Measurements from ENCODE around the gene TMEM107. TPM values are rescaled to one million over a fixed set of nuclear protein-coding genes. Genes with fewer than 3 reads are reported as not detected.

TMEM107 gene
- total and polyA plus RNA-seq, 9 donors = 6.1 to 17.7 (median 7.2) TPM

GRCh38 chr17:8155231-8155995 is 20.8 kb downstream of the TMEM107 start:
- peaks cover 62% of the 10 kb centered on the region for H3K4me1 ChIP-seq (ENCODE audit: control insufficient read depth, insufficient read depth, low read length)
- 13% methylated on average over 14 of the region's 14 CpGs for WGBS (ENCODE audit: insufficient coverage)
- peaks cover 18% of the 10 kb centered on the region for H3K36me3 ChIP-seq (ENCODE audit: control insufficient read depth, insufficient read depth, low read length)
- H3K9me3 ChIP-seq (replicated peaks; ENCODE audit: control insufficient read depth, low read depth, low read length) = no peaks in the 10 kb centered on the region
- DNase-seq = peak; percentile 58
- H3K27me3 ChIP-seq (ENCODE audit: control insufficient read depth, insufficient read depth, low read length) = no peaks in the 10 kb centered on the region
- H3K4me3 ChIP-seq (ENCODE audit: low read length) = peak overlapping the region; percentile 88
- peak overlapping the region; percentile 98 for H3K27ac ChIP-seq (ENCODE audit: low read length)

GRCh38 chr17:8154608-8155155 is 21.5 kb downstream of the TMEM107 start:
- H3K27ac ChIP-seq (ENCODE audit: low read length) = peak overlapping the region; percentile 98
- H3K36me3 ChIP-seq (ENCODE audit: control insufficient read depth, insufficient read depth, low read length) = peaks cover 18% of the 10 kb centered on the region
- no peaks in the 10 kb centered on the region for H3K9me3 ChIP-seq (replicated peaks; ENCODE audit: control insufficient read depth, low read depth, low read length)
- peaks cover 70% of the 10 kb centered on the region for H3K4me1 ChIP-seq (ENCODE audit: control insufficient read depth, insufficient read depth, low read length)
- WGBS (ENCODE audit: insufficient coverage) = 18% methylated on average over 4 of the region's 11 CpGs
- peak; percentile 86 for DNase-seq
- peak overlapping the region; percentile 88 for H3K4me3 ChIP-seq (ENCODE audit: low read length)
- no peaks in the 10 kb centered on the region for H3K27me3 ChIP-seq (ENCODE audit: control insufficient read depth, insufficient read depth, low read length)

DNA sequence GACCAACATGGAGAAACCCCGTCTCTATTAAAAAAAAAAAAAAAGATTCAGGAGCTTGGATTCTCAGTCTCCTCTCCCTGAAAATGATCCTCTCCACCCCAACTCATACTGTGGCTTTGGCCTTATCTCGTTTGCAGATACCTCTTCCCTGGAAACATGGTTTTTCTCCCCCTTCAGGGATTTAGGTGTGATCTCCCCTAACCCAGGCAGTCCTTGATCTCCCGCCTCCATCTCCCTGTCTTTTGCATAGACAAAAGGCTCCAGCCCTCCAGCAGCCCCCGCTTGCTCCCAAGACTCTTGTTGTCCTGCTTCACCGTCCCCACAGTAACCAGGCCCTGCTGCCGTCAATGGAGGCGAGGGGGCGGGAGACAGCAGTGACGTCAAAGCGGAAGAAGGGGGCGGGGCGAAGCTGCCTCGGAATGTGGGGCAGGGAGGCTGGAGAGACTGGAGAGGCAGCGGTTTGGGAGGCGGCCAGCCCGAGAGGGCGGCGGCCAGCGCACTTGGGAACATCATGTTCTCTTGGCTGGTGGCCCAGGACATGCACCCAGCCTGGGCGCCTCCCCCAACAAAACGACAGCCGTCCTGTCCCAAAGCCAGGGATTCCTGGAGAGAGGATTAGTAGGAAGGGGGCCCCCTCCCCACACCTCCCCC is 22.1 kb downstream of the TMEM107 start:
- H3K4me1 ChIP-seq (ENCODE audit: control insufficient read depth, insufficient read depth, low read length) = peaks cover 70% of the 10 kb centered on the region
- whole genome bisulfite sequencing (ENCODE audit: insufficient coverage) = 0% methylated on average over 14 of the region's 22 CpGs

GRCh38 chr17:8153525-8153956 is 22.6 kb downstream of the TMEM107 start:
- Histone ChIP-seq H3K9me3 (replicated peaks; ENCODE audit: control insufficient read depth, low read depth, low read length) (no peaks in the 10 kb centered on the region), H3K27me3 (ENCODE audit: control insufficient read depth, insufficient read depth, low read length) (no peaks in the 10 kb centered on the region), H3K4me1 (ENCODE audit: control insufficient read depth, insufficient read depth, low read length) (peaks cover 69% of the 10 kb centered on the region), H3K27ac (ENCODE audit: low read length) (peak overlapping the region; percentile 98), H3K36me3 (ENCODE audit: control insufficient read depth, insufficient read depth, low read length) (peaks cover 22% of the 10 kb centered on the region), H3K4me3 (ENCODE audit: low read length) (peak overlapping the region; percentile 31)
- WGBS (ENCODE audit: insufficient coverage) = 7% methylated on average over 10 of the region's 13 CpGs
- DNase-seq = peak; percentile 98

More for the DNA sequence above, 22.1 kb downstream of the TMEM107 start:
- Histone ChIP-seq H3K27ac (ENCODE audit: low read length) (peak overlapping the region; percentile 98), H3K4me3 (ENCODE audit: low read length) (peak overlapping the region; percentile 88), H3K36me3 (ENCODE audit: control insufficient read depth, insufficient read depth, low read length) (peaks cover 18% of the 10 kb centered on the region), H3K9me3 (replicated peaks; ENCODE audit: control insufficient read depth, low read depth, low read length) (no peaks in the 10 kb centered on the region), H3K27me3 (ENCODE audit: control insufficient read depth, insufficient read depth, low read length) (no peaks in the 10 kb centered on the region)
- DNase-seq = peak; percentile 99

DNA sequence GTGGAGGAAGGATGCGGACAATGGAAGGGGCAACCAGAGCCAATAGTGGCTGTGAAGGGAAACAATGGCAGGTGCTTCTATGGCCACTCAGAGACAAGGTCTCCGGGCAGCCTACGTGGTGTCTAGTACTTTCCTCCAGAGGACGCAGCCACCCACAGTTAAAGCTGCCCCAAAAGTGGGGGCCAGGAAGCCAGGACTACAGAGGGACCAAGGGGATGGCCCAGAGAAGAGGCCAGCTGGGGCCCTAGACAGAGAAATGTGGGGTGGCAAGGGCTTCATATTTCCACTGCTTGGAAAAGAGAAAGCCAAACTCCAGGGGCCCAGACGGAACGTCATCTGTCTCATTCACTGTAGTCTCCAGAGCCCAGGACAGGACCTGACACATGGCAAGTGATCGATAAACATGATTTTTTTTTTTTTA is 23.1 kb downstream of the TMEM107 start:
- Histone ChIP-seq H3K4me3 (ENCODE audit: low read length) (peak overlapping the region; percentile 66), H3K27ac (ENCODE audit: low read length) (peak overlapping the region; percentile 98), H3K4me1 (ENCODE audit: control insufficient read depth, insufficient read depth, low read length) (peaks cover 65% of the 10 kb centered on the region), H3K27me3 (ENCODE audit: control insufficient read depth, insufficient read depth, low read length) (no peaks in the 10 kb centered on the region), H3K9me3 (replicated peaks; ENCODE audit: control insufficient read depth, low read depth, low read length) (no peaks in the 10 kb centered on the region), H3K36me3 (ENCODE audit: control insufficient read depth, insufficient read depth, low read length) (peaks cover 24% of the 10 kb centered on the region)
- DNase-seq = peak; percentile 61
- 44% methylated on average over 7 of the region's 7 CpGs for WGBS (ENCODE audit: insufficient coverage)

DNA sequence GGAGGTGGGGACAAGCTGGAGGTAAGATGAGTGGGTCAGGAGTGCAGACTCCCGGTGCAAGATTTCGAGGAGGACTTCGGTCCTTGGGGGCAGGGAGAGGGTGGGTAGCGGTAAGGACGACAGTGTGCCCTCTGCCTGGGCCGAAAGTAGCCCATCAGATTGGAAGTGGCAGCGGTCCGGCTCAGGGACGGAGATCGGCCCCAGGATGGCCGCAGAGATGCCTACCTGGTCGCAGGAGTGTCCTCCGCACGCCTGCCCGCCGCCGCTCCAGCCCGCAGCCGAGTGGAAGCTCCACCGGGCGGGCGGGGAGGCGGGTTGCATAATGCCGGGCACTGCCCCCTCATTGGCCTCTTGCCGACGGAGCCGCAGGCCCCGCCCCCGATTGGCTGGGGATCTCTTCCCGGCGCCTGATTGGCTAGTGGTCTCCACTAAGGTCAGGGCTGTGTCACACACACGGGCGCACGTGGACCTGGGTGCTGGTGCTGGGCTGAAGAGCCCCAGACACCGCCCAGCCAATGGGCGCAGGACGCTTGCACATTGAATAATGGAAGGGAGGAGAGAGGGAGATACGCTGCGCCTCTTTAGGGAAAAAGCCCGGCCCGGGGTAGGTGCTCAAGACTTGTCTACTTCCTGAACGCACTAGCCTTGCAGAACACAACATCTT is 23.9 kb downstream of the TMEM107 start, which contains the start of gene PER1:
Gene PER1, minus strand, starts transcription at position 293 of the 664 bp plus-strand sequence. CDS start 1,698 bp downstream, outside the sequence.
- Histone ChIP-seq H3K27me3 (ENCODE audit: control insufficient read depth, insufficient read depth, low read length) (no peaks in the 10 kb centered on the region), H3K4me1 (ENCODE audit: control insufficient read depth, insufficient read depth, low read length) (peaks cover 65% of the 10 kb centered on the region), H3K9me3 (replicated peaks; ENCODE audit: control insufficient read depth, low read depth, low read length) (no peaks in the 10 kb centered on the region), H3K27ac (ENCODE audit: low read length) (peak within 1 kb of the TSS; percentile 98), H3K36me3 (ENCODE audit: control insufficient read depth, insufficient read depth, low read length) (peaks cover 32% of the 10 kb centered on the region), H3K4me3 (ENCODE audit: low read length) (peak within 1 kb of the TSS; percentile 66)
- 2% methylated on average over 36 of the region's 42 CpGs for WGBS (ENCODE audit: insufficient coverage)
- DNase-seq = peak; percentile 94

DNA sequence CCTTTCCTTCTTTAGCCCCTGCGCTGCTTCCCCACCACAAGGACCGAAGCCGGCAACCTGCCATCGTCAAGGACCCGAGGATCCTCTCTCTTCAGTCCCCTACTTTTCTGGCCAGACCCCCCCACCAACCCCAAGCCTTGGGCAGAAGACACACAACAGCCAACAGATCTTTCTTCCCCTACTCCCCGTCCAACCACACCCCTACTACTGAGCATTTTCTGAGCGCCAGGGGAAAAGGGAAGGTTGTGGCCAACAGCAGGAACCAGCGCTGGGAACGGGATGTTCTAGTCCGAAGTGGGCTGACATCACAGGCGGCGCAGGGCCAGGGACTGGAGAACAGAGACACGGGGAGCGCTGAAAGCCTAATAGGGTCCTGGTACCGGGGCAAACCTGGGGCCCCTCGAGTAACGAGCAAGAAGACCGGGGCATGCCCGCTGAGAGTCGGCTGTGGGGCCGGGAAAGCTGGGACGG is 24.5 kb downstream of the TMEM107 start:
- Histone ChIP-seq H3K4me3 (ENCODE audit: low read length) (peak overlapping the region; percentile 66), H3K27me3 (ENCODE audit: control insufficient read depth, insufficient read depth, low read length) (no peaks in the 10 kb centered on the region), H3K27ac (ENCODE audit: low read length) (peak overlapping the region; percentile 98), H3K36me3 (ENCODE audit: control insufficient read depth, insufficient read depth, low read length) (peaks cover 38% of the 10 kb centered on the region), H3K9me3 (replicated peaks; ENCODE audit: control insufficient read depth, low read depth, low read length) (no peaks in the 10 kb centered on the region), H3K4me1 (ENCODE audit: control insufficient read depth, insufficient read depth, low read length) (peaks cover 59% of the 10 kb centered on the region)
- DNase-seq = peak; percentile 95
- 0% methylated on average over 21 of the region's 22 CpGs for WGBS (ENCODE audit: insufficient coverage)

DNA sequence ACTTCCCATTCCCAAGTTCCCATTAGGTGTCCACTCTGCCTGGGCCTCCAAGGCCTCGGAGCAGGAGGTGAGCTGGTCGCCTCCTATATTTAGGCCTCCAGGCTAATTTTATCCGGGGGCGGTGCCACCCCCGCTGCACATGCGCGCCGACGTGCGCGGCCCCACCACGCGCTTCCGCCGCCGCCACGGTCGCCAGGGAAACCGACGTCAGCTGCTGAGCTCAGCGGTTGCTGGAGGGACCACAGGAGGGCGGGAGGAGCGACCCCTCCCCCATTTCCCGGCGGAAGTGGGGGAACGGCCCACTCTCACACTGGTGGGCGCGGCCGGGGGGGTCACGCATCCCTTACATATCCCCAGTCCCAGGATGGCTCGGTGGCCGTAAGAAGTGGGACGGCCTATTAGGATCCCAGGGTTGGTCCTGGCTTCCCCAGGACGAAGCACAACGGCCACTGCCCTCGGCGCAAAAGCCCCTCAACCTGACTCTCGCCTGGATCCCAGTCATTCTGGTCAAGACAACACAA is 25.0 kb downstream of the TMEM107 start:
- peaks cover 43% of the 10 kb centered on the region for H3K36me3 ChIP-seq (ENCODE audit: control insufficient read depth, insufficient read depth, low read length)
- H3K9me3 ChIP-seq (replicated peaks; ENCODE audit: control insufficient read depth, low read depth, low read length) = no peaks in the 10 kb centered on the region
- under 1% methylated on average over 38 of the region's 38 CpGs for WGBS (ENCODE audit: insufficient coverage)
- peak overlapping the region; percentile 98 for H3K27ac ChIP-seq (ENCODE audit: low read length)
- H3K27me3 ChIP-seq (ENCODE audit: control insufficient read depth, insufficient read depth, low read length) = no peaks in the 10 kb centered on the region
- H3K4me3 ChIP-seq (ENCODE audit: low read length) = peak overlapping the region; percentile 66
- DNase-seq = peak; percentile 98
- peaks cover 58% of the 10 kb centered on the region for H3K4me1 ChIP-seq (ENCODE audit: control insufficient read depth, insufficient read depth, low read length)

DNA sequence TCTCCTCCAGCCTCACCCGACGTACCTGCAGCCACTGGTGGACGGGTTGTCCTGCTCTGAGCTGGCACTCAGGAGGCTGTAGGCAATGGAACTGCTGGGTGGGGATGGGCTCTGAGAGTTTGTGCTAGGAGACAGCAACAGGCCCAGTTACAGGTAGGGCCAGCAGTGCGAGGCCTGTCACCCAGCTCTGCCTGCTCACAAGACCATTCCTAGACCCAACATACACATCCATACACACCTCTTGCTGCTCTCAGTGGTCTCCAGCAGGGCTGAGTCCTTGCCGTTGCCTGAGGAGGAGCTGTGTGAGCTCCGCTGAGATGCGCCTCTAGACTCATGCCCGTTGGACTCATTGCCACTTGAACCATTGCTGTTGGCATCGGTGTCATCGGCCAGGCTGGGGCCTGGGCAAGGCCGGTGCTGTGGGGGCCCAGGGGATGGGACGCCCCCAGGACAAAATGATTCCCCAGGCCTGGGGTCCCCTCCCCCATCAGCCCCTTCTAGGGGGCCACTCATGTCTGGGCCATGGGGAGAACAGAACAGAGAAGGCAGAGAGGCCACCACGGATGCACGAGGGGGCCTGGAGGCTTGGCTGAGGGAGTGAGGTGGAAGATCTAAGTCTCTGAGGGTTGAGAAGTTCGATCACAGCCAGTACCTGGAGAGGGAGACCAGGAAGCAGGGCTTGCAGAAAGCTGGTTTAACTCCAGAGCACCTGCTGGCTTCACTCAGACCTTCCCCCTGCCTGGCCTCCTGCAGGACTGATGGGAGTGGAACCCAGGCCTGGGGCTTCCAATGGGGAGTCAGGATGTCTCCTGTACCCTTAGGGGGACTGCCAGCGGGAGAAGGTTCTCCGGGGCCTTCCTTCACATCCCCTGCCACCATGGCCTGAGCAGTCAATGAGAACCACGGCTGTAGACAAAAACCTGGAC is 25.7 kb downstream of the TMEM107 start:
- Histone ChIP-seq H3K4me1 (ENCODE audit: control insufficient read depth, insufficient read depth, low read length) (peaks cover 53% of the 10 kb centered on the region), H3K27ac (ENCODE audit: low read length) (peak overlapping the region; percentile 98), H3K27me3 (ENCODE audit: control insufficient read depth, insufficient read depth, low read length) (no peaks in the 10 kb centered on the region), H3K4me3 (ENCODE audit: low read length) (peak overlapping the region; percentile 20), H3K9me3 (replicated peaks; ENCODE audit: control insufficient read depth, low read depth, low read length) (no peaks in the 10 kb centered on the region), H3K36me3 (ENCODE audit: control insufficient read depth, insufficient read depth, low read length) (peaks cover 50% of the 10 kb centered on the region)
- peak; percentile 46 for DNase-seq
- WGBS (ENCODE audit: insufficient coverage) = 52% methylated on average over 10 of the region's 18 CpGs
